Spinal cord (tissue), 10 donors: Measurements from ENCODE around the gene DIAPH1. TPM values are rescaled to one million over a fixed set of nuclear protein-coding genes. Genes with fewer than 3 reads are reported as not detected.

Experiments
- DNase-seq, 6 donors: peaks; one replicate each; pipeline versions ENCODE4 v3.0.0 to v3.0.0-alpha.2; 2013 to 2015; ENCODE audit warnings: low spot score in 6 of 6, low read depth in 4 of 6
- H3K27ac ChIP-seq: one replicate; pipeline ENCODE4 v1.5.1; 2013; ENCODE audit warnings: low read depth, low read length, control low read depth
- H3K27me3 ChIP-seq: one replicate; pipeline ENCODE4 v1.6.1; 2013; ENCODE audit warnings: low read length; ENCODE audit not compliant: control insufficient read depth, insufficient read depth
- H3K36me3 ChIP-seq: one replicate; pipeline ENCODE4 v1.6.1; 2013; ENCODE audit warnings: low read length; ENCODE audit not compliant: control insufficient read depth, insufficient read depth
- H3K4me1 ChIP-seq: one replicate; pipeline ENCODE4 v1.6.1; 2013; ENCODE audit warnings: low read length; ENCODE audit not compliant: control insufficient read depth, insufficient read depth
- H3K4me3 ChIP-seq: one replicate; pipeline ENCODE4 v1.5.1; 2013; ENCODE audit warnings: low read depth, low read length, control low read depth
- H3K9me3 ChIP-seq: one replicate; pipeline ENCODE4 v1.6.1; 2013; ENCODE audit warnings: low read length; ENCODE audit not compliant: control insufficient read depth, insufficient read depth
- WGBS: methylation state at CpG from one replicate; pipeline ENCODE4 v1.1.5; 2013; ENCODE audit warnings: missing lambda C conversion rate; ENCODE audit not compliant: insufficient coverage; 5-methylcytosine and 5-hydroxymethylcytosine counted together
- polyA plus RNA-seq, 2 donors: library from polyadenylated mRNA; unstranded; fragments of 120-200 nt; gene quantifications; one replicate each; pipeline ENCODE4 v1.2.1, GENCODE V29; 2013; ENCODE audit not compliant: insufficient read length in 2 of 2
- total RNA-seq, 2 donors: library from RNA; depleted of rRNA in 1 of 2; stranded (reverse); fragments of 120-200 nt in 1 of 2; fragments of >200 nt in 1 of 2; gene quantifications; one replicate each; pipeline versions ENCODE4 v1.2.3 to v1.2.4, GENCODE V29; 2013 to 2014
- donor health status: healthy.

The DIAPH1 gene
- total and polyA plus RNA-seq, 4 donors: 23.6 to 44.4 (median 31.1) TPM

DNA sequence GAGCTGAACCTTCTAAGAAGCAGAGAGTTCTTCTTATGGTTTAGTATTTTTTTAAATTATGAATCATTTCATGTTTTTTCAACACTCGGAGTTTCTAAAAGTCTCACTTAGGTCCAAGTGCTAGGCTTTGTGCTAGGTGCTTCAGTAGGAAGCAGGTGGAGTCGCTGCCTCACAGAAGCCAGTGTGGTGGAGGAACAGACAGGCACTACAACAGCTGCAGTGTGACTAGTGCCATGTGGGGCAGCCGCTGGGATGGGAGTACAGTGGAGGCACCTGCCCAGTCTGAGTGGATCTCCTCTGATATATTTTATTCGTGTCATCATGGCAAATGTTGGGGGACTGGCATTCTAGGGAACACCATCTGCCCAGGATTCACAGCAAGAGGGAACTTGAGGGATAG, 114.6 kb downstream of the DIAPH1 start:
- WGBS: 71% methylated on average over 4 of the region's 4 CpGs
- Histone ChIP-seq H3K36me3 (peaks cover 73% of the 10 kb centered on the region), H3K4me3 (no peak overlapping the region), H3K27me3 (no peaks in the 10 kb centered on the region), H3K27ac (peak overlapping the region; percentile 29), H3K9me3 (no peaks in the 10 kb centered on the region), H3K4me1 (peaks cover 44% of the 10 kb centered on the region)
- DNase-seq: no peak

DNA sequence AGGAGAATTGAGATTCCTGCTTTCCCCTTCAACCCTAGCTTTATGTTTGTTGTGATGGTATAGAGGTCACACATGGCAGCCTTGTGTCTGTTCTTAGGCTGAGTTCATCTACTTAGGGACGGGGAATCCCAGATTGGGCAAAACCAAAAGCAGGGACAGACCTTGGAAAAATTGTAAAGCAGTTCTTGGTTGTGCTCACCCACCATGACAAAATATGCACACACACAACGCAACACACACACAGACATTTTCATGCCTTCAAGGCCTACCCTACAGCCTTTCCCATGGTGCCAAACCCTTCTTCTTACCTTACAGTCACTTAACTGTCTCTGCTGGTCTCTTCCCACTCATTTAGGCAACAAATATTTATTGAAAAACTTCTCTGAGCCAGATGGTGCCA, 115.1 kb downstream of the DIAPH1 start:
- Histone ChIP-seq H3K27ac (peak overlapping the region; percentile 29), H3K4me1 (peaks cover 39% of the 10 kb centered on the region), H3K4me3 (no peak overlapping the region), H3K36me3 (peaks cover 73% of the 10 kb centered on the region), H3K27me3 (no peaks in the 10 kb centered on the region), H3K9me3 (no peaks in the 10 kb centered on the region)
- WGBS: 73% methylated on average over 2 of the region's 2 CpGs
- DNase-seq: no peak

DNA sequence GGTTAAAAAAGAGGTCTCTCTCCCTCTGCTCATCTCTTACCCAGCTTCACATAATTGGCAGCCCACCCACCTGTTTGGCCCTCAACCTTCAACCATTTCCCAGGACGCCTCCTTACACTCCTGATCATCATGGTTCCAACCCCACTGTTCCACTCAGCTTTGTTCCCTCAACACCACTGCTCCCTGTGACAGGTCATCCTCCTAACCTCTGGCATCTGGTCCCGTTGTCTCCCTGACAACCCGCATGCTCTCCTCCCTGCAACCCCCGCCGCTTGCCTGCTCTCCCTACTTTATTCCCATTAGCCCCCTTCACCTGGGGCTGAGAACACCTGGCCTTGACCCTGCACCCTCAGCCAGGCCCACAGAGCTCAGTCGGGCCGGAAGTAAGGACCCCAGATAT, 117.0 kb downstream of the DIAPH1 start:
- WGBS: 35% methylated on average over 5 of the region's 7 CpGs
- Histone ChIP-seq H3K27ac (no peak overlapping the region), H3K27me3 (no peaks in the 10 kb centered on the region), H3K4me3 (no peak overlapping the region), H3K36me3 (peaks cover 77% of the 10 kb centered on the region), H3K4me1 (peaks cover 23% of the 10 kb centered on the region), H3K9me3 (no peaks in the 10 kb centered on the region)
- DNase-seq: no peak

DNA sequence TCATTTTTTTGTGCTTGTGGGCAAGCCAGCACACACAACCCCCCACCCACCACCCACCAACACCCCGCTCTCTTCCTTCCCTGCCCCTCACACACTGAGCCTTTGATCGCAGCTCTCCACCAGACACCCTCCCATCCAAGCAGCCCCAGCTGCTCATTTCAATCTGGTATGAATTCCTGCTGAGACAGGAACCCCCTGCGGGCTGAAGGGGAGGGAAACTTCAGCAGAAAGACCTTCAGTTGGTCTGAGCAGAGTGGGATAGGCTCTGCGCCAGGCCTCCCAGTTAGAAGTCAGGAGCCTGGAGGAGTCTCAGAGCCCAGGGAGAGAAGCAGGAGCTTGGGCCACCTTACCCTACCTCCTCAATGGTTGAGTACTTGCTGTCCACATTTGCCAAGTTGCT, 122.8 kb downstream of the DIAPH1 start:
- Histone ChIP-seq H3K4me1 (peaks cover 58% of the 10 kb centered on the region), H3K36me3 (peaks cover 60% of the 10 kb centered on the region), H3K27ac (peak overlapping the region; percentile 94), H3K27me3 (no peaks in the 10 kb centered on the region), H3K9me3 (no peaks in the 10 kb centered on the region), H3K4me3 (no peak overlapping the region)
- 24% methylated on average over 3 of the region's 4 CpGs for WGBS
- peak in 2 of 6 donors; percentile 87 to 88 for DNase-seq

DNA sequence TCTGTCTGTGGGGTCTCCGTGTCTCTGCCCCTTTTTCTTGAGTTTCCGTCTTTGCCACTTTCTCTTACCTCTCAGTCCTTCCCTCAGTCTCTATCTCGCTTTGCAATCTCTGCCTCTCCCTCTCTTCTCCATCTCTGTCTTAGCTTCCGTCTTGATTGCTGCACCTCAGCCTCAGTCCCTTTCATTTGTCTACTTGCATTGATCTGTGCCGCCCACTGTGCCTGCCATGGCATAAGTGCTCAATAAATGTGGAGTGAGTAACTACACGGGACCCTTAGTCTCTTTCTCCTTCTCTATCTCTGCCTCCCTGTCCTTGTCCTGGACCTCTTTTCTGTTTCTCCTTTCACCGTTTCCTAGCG, 123.4 kb downstream of the DIAPH1 start:
- DNase-seq: peak in 1 of 6 donors; percentile 37
- Histone ChIP-seq H3K27me3 (no peaks in the 10 kb centered on the region), H3K36me3 (peaks cover 62% of the 10 kb centered on the region), H3K27ac (peak overlapping the region; percentile 94), H3K4me1 (peaks cover 64% of the 10 kb centered on the region), H3K9me3 (no peaks in the 10 kb centered on the region), H3K4me3 (peak overlapping the region; percentile 26)
- WGBS: 14% methylated on average over 7 of the region's 8 CpGs

DNA sequence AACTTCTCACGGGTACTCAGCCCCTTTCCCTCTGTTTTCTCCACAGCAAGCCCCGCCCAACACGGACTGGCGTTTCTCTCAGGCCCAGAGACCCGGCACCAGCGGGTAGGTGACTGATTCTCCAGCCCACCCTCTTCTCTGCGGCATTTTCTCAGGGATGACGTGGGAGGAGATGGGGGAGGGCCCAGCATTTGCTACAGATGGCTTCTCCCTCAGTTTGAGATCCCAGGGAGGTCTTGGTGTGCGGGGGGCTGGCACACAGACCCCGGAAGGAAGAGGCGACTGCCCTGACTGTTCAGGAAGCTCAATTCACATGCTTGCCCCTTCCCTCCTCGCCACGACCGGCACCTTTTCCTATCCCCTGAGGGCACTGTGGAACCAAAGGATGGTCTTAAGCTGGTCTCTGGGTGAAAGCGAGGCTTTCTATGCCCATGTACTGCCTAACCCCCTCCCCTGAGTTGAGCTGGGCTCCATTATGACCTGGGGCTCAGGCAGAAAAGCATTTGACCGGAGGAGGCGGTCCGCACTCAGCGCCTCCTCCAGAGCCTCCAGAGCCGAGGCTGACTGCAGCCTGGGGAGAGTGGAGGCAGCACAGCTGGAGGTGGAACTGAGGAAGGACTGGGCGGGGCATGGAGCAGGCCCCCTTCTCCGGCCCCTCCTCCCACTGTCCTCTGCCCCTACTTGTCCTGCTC, 123.9 kb downstream of the DIAPH1 start:
- peak in 3 of 6 donors; percentile 63 to 97 (median 91) for DNase-seq
- Histone ChIP-seq H3K9me3 (no peaks in the 10 kb centered on the region), H3K4me1 (peaks cover 70% of the 10 kb centered on the region), H3K36me3 (peaks cover 62% of the 10 kb centered on the region), H3K27ac (peak overlapping the region; percentile 94), H3K27me3 (no peaks in the 10 kb centered on the region), H3K4me3 (peak overlapping the region; percentile 26)
- 8% methylated on average over 14 of the region's 22 CpGs for WGBS

DNA sequence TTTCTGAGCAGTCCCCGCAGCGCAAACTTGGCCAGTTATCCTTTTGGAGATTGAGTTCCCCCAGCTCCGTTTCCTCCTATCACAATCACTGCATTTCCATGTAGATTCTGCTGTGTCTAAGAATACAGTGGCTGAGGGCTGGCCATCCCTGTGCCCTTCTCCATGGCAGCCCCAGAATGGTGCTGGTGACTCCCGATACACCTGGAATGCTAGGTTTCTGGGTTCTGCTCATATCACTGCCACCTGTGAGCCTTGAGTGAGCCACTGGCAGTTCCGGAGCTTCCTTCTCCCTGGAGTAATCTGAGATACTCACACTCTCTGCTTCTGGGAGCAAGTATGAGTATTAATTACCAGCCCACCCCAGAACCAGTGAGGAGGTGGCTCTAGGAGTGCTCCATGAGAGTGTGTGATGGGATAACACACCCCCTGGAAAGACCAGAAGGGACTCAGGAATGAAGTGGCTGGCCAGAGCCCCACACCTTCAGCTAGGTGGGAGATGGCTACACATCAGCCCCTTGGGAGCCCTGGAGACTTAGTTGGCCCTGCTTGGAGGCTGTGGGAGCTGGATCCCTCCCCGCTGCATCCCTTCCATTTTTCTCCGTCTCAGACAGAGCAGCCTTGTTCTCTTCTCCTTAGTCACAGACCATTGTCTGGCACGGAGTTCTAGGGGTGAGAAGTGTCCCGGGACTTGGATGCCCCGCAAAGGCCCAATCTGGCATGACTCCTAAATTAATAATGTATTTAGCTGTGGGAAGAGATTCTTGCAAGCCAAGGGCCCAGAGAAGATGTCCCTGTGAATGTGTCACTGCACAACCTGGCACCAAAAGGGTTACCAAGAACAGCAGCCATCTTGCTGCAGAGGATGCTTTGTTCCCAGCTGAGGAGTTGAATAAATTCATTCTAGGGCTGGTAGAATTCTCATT, 125.0 kb downstream of the DIAPH1 start:
- Histone ChIP-seq H3K9me3 (no peaks in the 10 kb centered on the region), H3K4me1 (peaks cover 81% of the 10 kb centered on the region), H3K4me3 (peak overlapping the region; percentile 26), H3K36me3 (peaks cover 63% of the 10 kb centered on the region), H3K27me3 (no peaks in the 10 kb centered on the region), H3K27ac (peak overlapping the region; percentile 94)
- 14% methylated on average over 3 of the region's 10 CpGs for whole genome bisulfite sequencing
- peak in 3 of 6 donors; percentile 71 to 94 (median 93) for DNase-seq

DNA sequence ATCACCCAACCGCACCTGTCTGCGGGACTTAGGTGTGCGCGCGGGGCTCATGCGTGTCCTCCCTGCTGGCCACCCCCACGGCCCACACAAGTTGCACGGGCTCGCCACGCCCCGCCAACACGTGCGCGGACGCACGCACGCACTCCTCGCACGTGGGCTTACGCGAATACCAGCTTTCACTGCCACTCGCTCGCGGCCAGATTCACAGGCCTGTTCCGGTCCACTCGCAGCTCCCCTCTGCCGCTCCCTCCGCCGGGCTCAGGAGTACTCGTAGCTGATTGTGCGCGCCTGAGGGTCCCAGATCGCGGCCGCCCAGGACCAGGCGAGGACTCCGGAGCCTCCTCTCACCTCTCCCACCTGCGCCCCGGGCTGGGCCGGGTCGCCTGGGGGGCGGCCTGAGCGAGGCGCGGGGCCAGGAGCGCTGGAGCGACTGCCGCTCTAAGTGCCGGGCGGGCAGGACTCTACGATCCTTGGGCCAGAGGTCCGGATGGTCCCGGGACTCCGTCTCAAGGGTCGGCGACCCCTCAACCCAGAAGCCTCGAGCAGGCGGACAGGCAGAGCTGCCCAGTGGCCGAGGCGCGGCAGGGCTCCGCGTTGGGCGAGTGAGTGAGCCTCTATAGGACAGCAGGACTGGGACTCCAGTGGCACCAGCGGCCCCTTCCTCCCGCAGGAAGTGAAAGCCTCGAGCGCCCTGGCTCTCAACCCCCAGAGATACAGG, 126.5 kb downstream of the DIAPH1 start:
- peak overlapping the region; percentile 94 for H3K27ac ChIP-seq
- peaks cover 53% of the 10 kb centered on the region for H3K36me3 ChIP-seq
- peak in 2 of 6 donors; percentile 50 to 59 for DNase-seq
- H3K4me1 ChIP-seq: peaks cover 93% of the 10 kb centered on the region
- WGBS: 19% methylated on average over 68 of the region's 68 CpGs
- no peaks in the 10 kb centered on the region for H3K9me3 ChIP-seq
- H3K27me3 ChIP-seq: no peaks in the 10 kb centered on the region
- H3K4me3 ChIP-seq: no peak overlapping the region

DNA sequence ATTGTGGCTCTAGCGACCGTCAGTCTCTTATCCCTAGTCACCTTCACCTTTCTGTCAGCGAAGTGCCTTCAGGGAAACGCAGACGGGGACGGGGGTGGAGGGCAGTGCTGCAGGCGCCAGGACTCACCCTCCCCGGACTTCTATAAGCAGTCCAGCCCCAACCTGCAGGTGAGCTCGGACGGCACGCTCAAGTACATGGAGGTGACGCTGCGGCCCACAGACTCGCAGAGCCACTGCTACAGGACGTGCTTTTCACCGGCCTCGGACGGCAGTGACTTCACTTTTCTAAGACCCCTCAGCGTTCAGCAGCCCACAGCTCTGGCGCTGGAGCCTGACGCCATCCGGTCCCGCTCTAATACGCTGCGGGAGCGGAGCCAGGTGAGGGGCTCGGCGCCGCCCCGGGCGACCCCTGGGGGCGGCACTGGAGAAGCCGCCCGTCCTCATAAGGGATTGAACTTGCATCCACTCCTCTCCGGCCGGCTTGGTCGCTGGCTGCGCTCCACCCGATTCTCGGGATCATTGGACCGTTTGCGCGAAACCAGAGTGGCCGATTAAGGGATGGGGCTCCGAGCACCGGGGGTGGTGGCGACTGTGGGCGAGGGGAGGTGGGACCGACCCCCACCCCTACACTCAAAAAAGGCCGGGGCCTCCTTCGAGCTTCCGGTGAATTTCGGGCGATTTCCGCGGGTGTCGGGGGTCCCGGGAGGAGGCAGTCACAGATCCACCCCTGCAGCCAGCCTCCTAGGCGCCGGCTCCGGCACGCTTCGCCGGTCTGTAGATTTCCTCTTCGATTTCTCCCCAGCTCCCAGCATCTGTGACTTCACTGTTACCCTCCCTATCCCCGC, 127.3 kb downstream of the DIAPH1 start:
- Histone ChIP-seq H3K27ac (peak overlapping the region; percentile 67), H3K4me3 (no peak overlapping the region), H3K36me3 (peaks cover 56% of the 10 kb centered on the region), H3K4me1 (peaks cover 94% of the 10 kb centered on the region), H3K9me3 (no peaks in the 10 kb centered on the region), H3K27me3 (no peaks in the 10 kb centered on the region)
- DNase-seq: peak in 1 of 6 donors; percentile 36
- WGBS: 28% methylated on average over 53 of the region's 66 CpGs
